Sigmoid colon (tissue), 4 donors: ENCODE results near the gene P2RX2.

Experiments used
- CTCF ChIP-seq, 4 experiments: fragments of 450-650 bp in 3 of 4; fragments of 200-600 bp in 1 of 4; IDR thresholded peaks; one replicate each; pipeline ENCODE4 v1.5.1; 2016 to 2019; ENCODE audit warnings: antibody characterized with exemption in 4 of 4, mild to moderate bottlenecking in 3 of 4, moderate library complexity in 2 of 4
- EP300 ChIP-seq, 4 donors: sonication (generic); formaldehyde crosslinking; IDR thresholded peaks; one replicate each; pipeline ENCODE4 v1.6.1; 2017; ENCODE audit warnings: antibody characterized with exemption in 4 of 4
- POLR2A ChIP-seq, 2 donors: fragments of 450-650 bp; IDR thresholded peaks; one replicate each; pipeline ENCODE4 v1.6.1; 2016; ENCODE audit warnings: antibody characterized with exemption in 2 of 2, mild to moderate bottlenecking in 2 of 2, moderate library complexity in 2 of 2

GRCh38 chr12:132576701-132577100 lies 41.9 kb upstream of the P2RX2 start:
- TF ChIP-seq CTCF (IDR thresholded peaks at IDR 0.05) (no peak), POLR2A (IDR thresholded peaks at IDR 0.05) (no peak), EP300 (IDR thresholded peaks at IDR 0.05) (no peak)
